GM23338 (cell line): Measurements from ENCODE around the gene KIF1A. TPM values are rescaled to one million over a fixed set of nuclear protein-coding genes. Genes with fewer than 3 reads are reported as not detected.

Experiments used
- ATAC-seq: fragments of 200-7000 bp; cut with Tn5 transposase; 3 replicates; pipeline ENCODE4 v1.9.1; 2020
- DNase-seq: peaks from one replicate; pipeline ENCODE4 v3.0.0-alpha.2; 2015; ENCODE audit warnings: low spot score
- H2AFZ ChIP-seq: fragments of 200-600 bp; sonication (generic); 2 replicates; pipeline ENCODE4 v1.8.0; 2016; ENCODE audit warnings: antibody characterized with exemption, mild to moderate bottlenecking, moderate library complexity
- H3F3A ChIP-seq: fragments of 200-600 bp; sonication (generic); replicated peaks from 2 replicates; pipeline ENCODE4 v1.8.0; 2017; ENCODE audit warnings: antibody characterized with exemption, mixed run types, low read depth
- H3K27ac ChIP-seq: fragments of 200-600 bp; sonication (generic); 2 replicates; pipeline ENCODE4 v1.6.1; 2016; ENCODE audit warnings: low read depth
- H3K27me3 ChIP-seq: fragments of 200-600 bp; sonication (generic); 2 replicates; pipeline ENCODE4 v1.8.0; 2016; ENCODE audit warnings: mild to moderate bottlenecking, mixed run types, moderate library complexity; ENCODE audit not compliant: insufficient read depth
- H3K36me3 ChIP-seq: fragments of 200-600 bp; sonication (generic); 2 replicates; pipeline ENCODE4 v1.8.0; 2016; ENCODE audit warnings: mild to moderate bottlenecking; ENCODE audit not compliant: insufficient read depth
- H3K4me1 ChIP-seq: fragments of 200-600 bp; sonication (generic); 2 replicates; pipeline ENCODE4 v1.8.0; 2016; ENCODE audit warnings: mild to moderate bottlenecking, moderate library complexity; ENCODE audit not compliant: insufficient read depth
- H3K4me2 ChIP-seq: fragments of 200-600 bp; sonication (generic); 2 replicates; pipeline ENCODE4 v1.7.1; 2017; ENCODE audit warnings: mixed run types
- H3K4me3 ChIP-seq: fragments of 200-600 bp; sonication (generic); 2 replicates; pipeline ENCODE4 v1.6.1; 2016; ENCODE audit warnings: mixed run types
- H3K79me2 ChIP-seq: fragments of 200-600 bp; sonication (generic); replicated peaks from 2 replicates; pipeline ENCODE4 v1.8.0; 2017; ENCODE audit warnings: mild to moderate bottlenecking; ENCODE audit not compliant: insufficient read depth
- H3K9me2 ChIP-seq: fragments of 200-600 bp; sonication (generic); 2 replicates; pipeline ENCODE4 v1.8.0; 2017; ENCODE audit not compliant: insufficient read depth
- H4K20me1 ChIP-seq: fragments of 200-600 bp; sonication (generic); replicated peaks from 2 replicates; pipeline ENCODE4 v1.8.0; 2017; ENCODE audit warnings: mild to moderate bottlenecking; ENCODE audit not compliant: insufficient read depth
- H3K27ac Mint-ChIP-seq: 2 replicates; pipeline ENCODE4 v1.8.0; 2020; ENCODE audit warnings: inconsistent platforms, mild to moderate bottlenecking, moderate library complexity, mixed read lengths
- H3K27me3 Mint-ChIP-seq: 3 replicates; pipeline ENCODE4 v1.8.0; 2022; ENCODE audit warnings: low read depth, mild to moderate bottlenecking, moderate library complexity, mixed read lengths, inconsistent platforms; ENCODE audit not compliant: insufficient read depth, poor library complexity
- H3K36me3 Mint-ChIP-seq: 3 replicates; pipeline ENCODE4 v1.8.0; 2021; ENCODE audit warnings: low read depth, mild to moderate bottlenecking, inconsistent platforms, moderate library complexity, mixed read lengths
- H3K4me1 Mint-ChIP-seq: 3 replicates; pipeline ENCODE4 v1.8.0; 2020; ENCODE audit warnings: mild to moderate bottlenecking, inconsistent platforms, mixed read lengths
- H3K4me3 Mint-ChIP-seq: 3 replicates; pipeline ENCODE4 v1.8.0; 2021; ENCODE audit warnings: moderate library complexity, mild to moderate bottlenecking, inconsistent platforms, mixed read lengths
- H3K9me3 Mint-ChIP-seq: 3 replicates; pipeline ENCODE4 v1.8.0; 2020; ENCODE audit warnings: moderate library complexity, mild to moderate bottlenecking, inconsistent platforms, mixed read lengths
- CREB1 ChIP-seq: fragments of 250-450 bp; sonication (Bioruptor Pico); IDR thresholded peaks from 2 replicates; pipeline ENCODE4 v1.5.0; 2020; ENCODE audit warnings: low read depth, mild to moderate bottlenecking, moderate library complexity
- CTCF ChIP-seq, 2 experiments: fragments of 200-600 bp in 1 of 2; sonication (generic) in 1 of 2; conservative IDR thresholded peaks; 2 replicates each; pipeline versions ENCODE4 v1.5.1 to v1.6.1; 2016 to 2017; ENCODE audit warnings: antibody characterized with exemption in 2 of 2, low read depth in 2 of 2, mild to moderate bottlenecking in 2 of 2, moderate library complexity in 1 of 2
- EZH2 ChIP-seq: fragments of 200-600 bp; sonication (generic); IDR thresholded peaks from one replicate; pipeline ENCODE4 v1.8.0; 2017; ENCODE audit warnings: antibody characterized with exemption, mild to moderate bottlenecking, low read depth; ENCODE audit not compliant: unreplicated experiment
- EZH2phosphoT487 ChIP-seq: fragments of 200-600 bp; sonication (generic); IDR thresholded peaks from one replicate; pipeline ENCODE4 v1.8.1; 2018; ENCODE audit warnings: antibody characterized with exemption; ENCODE audit not compliant: unreplicated experiment
- JUNB ChIP-seq: IDR thresholded peaks from one replicate; pipeline ENCODE4 v1.6.1; 2016; ENCODE audit warnings: antibody characterized with exemption; ENCODE audit not compliant: unreplicated experiment
- NANOG ChIP-seq: IDR thresholded peaks from 2 replicates; pipeline ENCODE4 v1.6.1; 2016; ENCODE audit warnings: antibody characterized with exemption, borderline replicate concordance
- POLR2AphosphoS5 ChIP-seq: IDR thresholded peaks from 2 replicates; pipeline ENCODE4 v1.6.1; 2016; ENCODE audit warnings: antibody characterized with exemption, low read depth
- REST ChIP-seq: IDR thresholded peaks from one replicate; pipeline ENCODE4 v1.6.1; 2018; ENCODE audit warnings: antibody characterized with exemption; ENCODE audit not compliant: unreplicated experiment
- STAT1 ChIP-seq: IDR thresholded peaks from one replicate; pipeline ENCODE4 v1.6.1; 2016; ENCODE audit warnings: antibody characterized with exemption; ENCODE audit not compliant: unreplicated experiment
- ZNF114 ChIP-seq: fragments of 250-450 bp; sonication (Bioruptor Pico); IDR thresholded peaks from 2 replicates; pipeline ENCODE4 v1.5.0; 2020; ENCODE audit warnings: mild to moderate bottlenecking, moderate library complexity
- ZNF331 ChIP-seq: fragments of 250-450 bp; sonication (Bioruptor Pico); IDR thresholded peaks from 2 replicates; pipeline ENCODE4 v1.5.0; 2020; ENCODE audit warnings: low read depth, mild to moderate bottlenecking, moderate library complexity
- polyA plus RNA-seq: library from polyadenylated mRNA; unstranded; fragments of >200 nt; fragmentation: Nextera tagmentation; extraction: Ambion mirVana; gene quantifications from 2 replicates; pipeline ENCODE4 v1.2.1, GENCODE V29; 2016
- total RNA-seq: library from RNA; depleted of rRNA; stranded (reverse); fragments of >200 nt; shearing (Covaris generic); gene quantifications from 2 replicates; pipeline ENCODE4 v1.2.3, GENCODE V29; 2014
- TF ChIP-seq, protein P1 (sequence below): IDR thresholded peaks from 2 replicates; pipeline ENCODE4 v1.6.1; 2016; ENCODE audit warnings: antibody characterized with exemption
- TF ChIP-seq, protein P2 (sequence below): fragments of 250-450 bp; sonication (Bioruptor Pico); IDR thresholded peaks from 2 replicates; pipeline ENCODE4 v1.5.0; 2020; ENCODE audit warnings: mild to moderate bottlenecking, moderate library complexity

Gene KIF1A
- total and polyA plus RNA-seq, 2 experiments from 2014 or later, result 169 to 214 TPM

- Histone ChIP-seq H3K4me1 (peaks cover 3% of the 10 kb centered on the region; the same call in 1 of the 2 replicates), H4K20me1 (no peaks in the 10 kb centered on the region), H3K4me3 (no peak overlapping the region), H3K36me3 (no peaks in the 10 kb centered on the region), H3K27ac (no peak overlapping the region), H3F3A (no peaks in the 10 kb centered on the region), H3K9me2 (no peaks in the 10 kb centered on the region), H2AFZ (no peak overlapping the region), H3K27me3 (no peaks in the 10 kb centered on the region), H3K79me2 (no peaks in the 10 kb centered on the region), H3K4me2 (no peak overlapping the region)
- ATAC-seq (no peak), DNase-seq (no peak)
- peaks cover 3% of the 10 kb centered on the region for H3K27me3 Mint-ChIP-seq
- no peaks in the 10 kb centered on the region; the same call in 2 of the 3 replicates for H3K4me1 Mint-ChIP-seq
- no peak overlapping the region for H3K27ac Mint-ChIP-seq
- no peak overlapping the region for H3K4me3 Mint-ChIP-seq
- H3K9me3 Mint-ChIP-seq, result no peaks in the 10 kb centered on the region
- TF ChIP-seq EZH2phosphoT487 (no peak), JUNB (no peak), EZH2 (no peak), ZNF114 (CRISPR knock-in tag) (no peak), ZNF331 (CRISPR knock-in tag) (no peak), STAT1 (no peak), NANOG (no peak), REST (no peak), POLR2AphosphoS5 (no peak), CTCF (conservative IDR thresholded peaks at IDR 0.05; ENCODE audit: low read depth in 2 of 2) (no peak), CREB1 (CRISPR knock-in tag) (no peak)
- TF ChIP-seq, protein P1, sequence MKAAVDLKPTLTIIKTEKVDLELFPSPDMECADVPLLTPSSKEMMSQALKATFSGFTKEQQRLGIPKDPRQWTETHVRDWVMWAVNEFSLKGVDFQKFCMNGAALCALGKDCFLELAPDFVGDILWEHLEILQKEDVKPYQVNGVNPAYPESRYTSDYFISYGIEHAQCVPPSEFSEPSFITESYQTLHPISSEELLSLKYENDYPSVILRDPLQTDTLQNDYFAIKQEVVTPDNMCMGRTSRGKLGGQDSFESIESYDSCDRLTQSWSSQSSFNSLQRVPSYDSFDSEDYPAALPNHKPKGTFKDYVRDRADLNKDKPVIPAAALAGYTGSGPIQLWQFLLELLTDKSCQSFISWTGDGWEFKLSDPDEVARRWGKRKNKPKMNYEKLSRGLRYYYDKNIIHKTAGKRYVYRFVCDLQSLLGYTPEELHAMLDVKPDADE, result no peak
- TF ChIP-seq, protein P2, sequence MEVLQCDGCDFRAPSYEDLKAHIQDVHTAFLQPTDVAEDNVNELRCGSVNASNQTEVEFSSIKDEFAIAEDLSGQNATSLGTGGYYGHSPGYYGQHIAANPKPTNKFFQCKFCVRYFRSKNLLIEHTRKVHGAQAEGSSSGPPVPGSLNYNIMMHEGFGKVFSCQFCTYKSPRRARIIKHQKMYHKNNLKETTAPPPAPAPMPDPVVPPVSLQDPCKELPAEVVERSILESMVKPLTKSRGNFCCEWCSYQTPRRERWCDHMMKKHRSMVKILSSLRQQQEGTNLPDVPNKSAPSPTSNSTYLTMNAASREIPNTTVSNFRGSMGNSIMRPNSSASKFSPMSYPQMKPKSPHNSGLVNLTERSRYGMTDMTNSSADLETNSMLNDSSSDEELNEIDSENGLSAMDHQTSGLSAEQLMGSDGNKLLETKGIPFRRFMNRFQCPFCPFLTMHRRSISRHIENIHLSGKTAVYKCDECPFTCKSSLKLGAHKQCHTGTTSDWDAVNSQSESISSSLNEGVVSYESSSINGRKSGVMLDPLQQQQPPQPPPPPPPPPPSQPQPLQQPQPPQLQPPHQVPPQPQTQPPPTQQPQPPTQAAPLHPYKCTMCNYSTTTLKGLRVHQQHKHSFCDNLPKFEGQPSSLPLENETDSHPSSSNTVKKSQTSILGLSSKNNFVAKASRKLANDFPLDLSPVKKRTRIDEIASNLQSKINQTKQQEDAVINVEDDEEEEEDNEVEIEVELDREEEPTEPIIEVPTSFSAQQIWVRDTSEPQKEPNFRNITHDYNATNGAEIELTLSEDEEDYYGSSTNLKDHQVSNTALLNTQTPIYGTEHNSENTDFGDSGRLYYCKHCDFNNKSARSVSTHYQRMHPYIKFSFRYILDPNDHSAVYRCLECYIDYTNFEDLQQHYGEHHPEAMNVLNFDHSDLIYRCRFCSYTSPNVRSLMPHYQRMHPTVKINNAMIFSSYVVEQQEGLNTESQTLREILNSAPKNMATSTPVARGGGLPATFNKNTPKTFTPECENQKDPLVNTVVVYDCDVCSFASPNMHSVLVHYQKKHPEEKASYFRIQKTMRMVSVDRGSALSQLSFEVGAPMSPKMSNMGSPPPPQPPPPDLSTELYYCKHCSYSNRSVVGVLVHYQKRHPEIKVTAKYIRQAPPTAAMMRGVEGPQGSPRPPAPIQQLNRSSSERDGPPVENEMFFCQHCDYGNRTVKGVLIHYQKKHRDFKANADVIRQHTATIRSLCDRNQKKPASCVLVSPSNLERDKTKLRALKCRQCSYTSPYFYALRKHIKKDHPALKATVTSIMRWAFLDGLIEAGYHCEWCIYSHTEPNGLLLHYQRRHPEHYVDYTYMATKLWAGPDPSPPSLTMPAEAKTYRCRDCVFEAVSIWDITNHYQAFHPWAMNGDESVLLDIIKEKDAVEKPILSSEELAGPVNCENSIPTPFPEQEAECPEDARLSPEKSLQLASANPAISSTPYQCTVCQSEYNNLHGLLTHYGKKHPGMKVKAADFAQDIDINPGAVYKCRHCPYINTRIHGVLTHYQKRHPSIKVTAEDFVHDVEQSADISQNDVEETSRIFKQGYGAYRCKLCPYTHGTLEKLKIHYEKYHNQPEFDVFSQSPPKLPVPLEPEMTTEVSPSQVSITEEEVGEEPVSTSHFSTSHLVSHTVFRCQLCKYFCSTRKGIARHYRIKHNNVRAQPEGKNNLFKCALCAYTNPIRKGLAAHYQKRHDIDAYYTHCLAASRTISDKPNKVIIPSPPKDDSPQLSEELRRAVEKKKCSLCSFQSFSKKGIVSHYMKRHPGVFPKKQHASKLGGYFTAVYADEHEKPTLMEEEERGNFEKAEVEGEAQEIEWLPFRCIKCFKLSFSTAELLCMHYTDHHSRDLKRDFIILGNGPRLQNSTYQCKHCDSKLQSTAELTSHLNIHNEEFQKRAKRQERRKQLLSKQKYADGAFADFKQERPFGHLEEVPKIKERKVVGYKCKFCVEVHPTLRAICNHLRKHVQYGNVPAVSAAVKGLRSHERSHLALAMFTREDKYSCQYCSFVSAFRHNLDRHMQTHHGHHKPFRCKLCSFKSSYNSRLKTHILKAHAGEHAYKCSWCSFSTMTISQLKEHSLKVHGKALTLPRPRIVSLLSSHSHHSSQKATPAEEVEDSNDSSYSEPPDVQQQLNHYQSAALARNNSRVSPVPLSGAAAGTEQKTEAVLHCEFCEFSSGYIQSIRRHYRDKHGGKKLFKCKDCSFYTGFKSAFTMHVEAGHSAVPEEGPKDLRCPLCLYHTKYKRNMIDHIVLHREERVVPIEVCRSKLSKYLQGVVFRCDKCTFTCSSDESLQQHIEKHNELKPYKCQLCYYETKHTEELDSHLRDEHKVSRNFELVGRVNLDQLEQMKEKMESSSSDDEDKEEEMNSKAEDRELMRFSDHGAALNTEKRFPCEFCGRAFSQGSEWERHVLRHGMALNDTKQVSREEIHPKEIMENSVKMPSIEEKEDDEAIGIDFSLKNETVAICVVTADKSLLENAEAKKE (CRISPR knock-in tag), result no peak
- H3K36me3 Mint-ChIP-seq, result no peaks in the 10 kb centered on the region
Observed at GRCh38 chr2:240836781-240837467, 16.9 kb upstream of the KIF1A start.
